Measurements from ENCODE around the gene KLK6. TPM values are rescaled to one million over a fixed set of nuclear protein-coding genes. Genes with fewer than 3 reads are reported as not detected.

The KLK6 gene
- total RNA-seq = 1 to 10 TPM in 1 of 2 donors, not detected in 1; 1.8 TPM

- WGBS = 50% methylated on average over 16 of the region's 19 CpGs
- intact Hi-C loops (cut with DNase I) = no loop called here
- H3K4me1 ChIP-seq (replicated peaks) = no peaks in the 10 kb centered on the region
- no peaks in the 10 kb centered on the region for H3K36me3 ChIP-seq
- peaks cover 2% of the 10 kb centered on the region for H3K27me3 ChIP-seq (replicated peaks; ENCODE audit: insufficient read depth)
- no peak for TF ChIP-seq POLR2A (IDR thresholded peaks at IDR 0.05)
- no peak for TF ChIP-seq POLR2AphosphoS5 (IDR thresholded peaks at IDR 0.05)
- TF ChIP-seq CTCF (IDR thresholded peaks at IDR 0.05) = no peak
- H3K27ac ChIP-seq = no peak within 1 kb of the TSS
- H3K4me3 ChIP-seq = no peak within 1 kb of the TSS
- DNase-seq (ENCODE audit: low spot score) = no peak
- no peaks in the 10 kb centered on the region for H3K9me3 ChIP-seq
These were observed at the start of gene KLK6 for GRCh38 chr19:50969413-50969760. Gene KLK6, minus strand, starts transcription at chr19:50969591. Its CDS starts 1,487 bp downstream, at chr19:50968104.

GRCh38 chr19:51018745-51019543, 49.6 kb upstream of the KLK6 start:
- Histone ChIP-seq H3K36me3 (no peaks in the 10 kb centered on the region), H3K4me3 (peak overlapping the region; percentile 32 to 35), H3K27ac (peak overlapping the region; percentile 72 to 80), H3K27me3 (replicated peaks; ENCODE audit: insufficient read depth) (no peaks in the 10 kb centered on the region), H3K4me1 (replicated peaks) (no peaks in the 10 kb centered on the region), H3K9me3 (no peaks in the 10 kb centered on the region)
- TF ChIP-seq POLR2AphosphoS5 (IDR thresholded peaks at IDR 0.05) (peak; percentile 34), POLR2A (IDR thresholded peaks at IDR 0.05) (peak; percentile 66), CTCF (IDR thresholded peaks at IDR 0.05) (no peak)
- intact Hi-C loops (cut with DNase I) = no loop called here
- WGBS = 3% methylated on average over 66 of the region's 68 CpGs
- DNase-seq (ENCODE audit: low spot score) = peak; percentile 60

- intact Hi-C loops (cut with DNase I) = no loop called here
- Histone ChIP-seq H3K4me3 (peak overlapping the region; percentile 22 to 34), H3K27ac (peak overlapping the region; percentile 39 to 55), H3K36me3 (no peaks in the 10 kb centered on the region), H3K4me1 (replicated peaks) (no peaks in the 10 kb centered on the region), H3K9me3 (no peaks in the 10 kb centered on the region), H3K27me3 (replicated peaks; ENCODE audit: insufficient read depth) (no peaks in the 10 kb centered on the region)
- WGBS = 1% methylated on average over 68 of the region's 68 CpGs
- peak; percentile 74 for DNase-seq (ENCODE audit: low spot score)
- TF ChIP-seq POLR2A (IDR thresholded peaks at IDR 0.05) (no peak), POLR2AphosphoS5 (IDR thresholded peaks at IDR 0.05) (peak; percentile 27), CTCF (IDR thresholded peaks at IDR 0.05) (peak; percentile 65 to 94 (median 84))
These were observed 47.6 kb upstream of the KLK6 start for GRCh38 chr19:51016798-51017683.

GRCh38 chr19:51015691-51016267, 46.4 kb upstream of the KLK6 start:
- no peaks in the 10 kb centered on the region for H3K9me3 ChIP-seq
- H3K4me3 ChIP-seq = no peak overlapping the region
- no peak overlapping the region for H3K27ac ChIP-seq
- TF ChIP-seq POLR2AphosphoS5 (IDR thresholded peaks at IDR 0.05) = no peak
- TF ChIP-seq POLR2A (IDR thresholded peaks at IDR 0.05) = no peak
- no peak for TF ChIP-seq CTCF (IDR thresholded peaks at IDR 0.05)
- WGBS = 85% methylated on average over 19 of the region's 19 CpGs
- no peaks in the 10 kb centered on the region for H3K27me3 ChIP-seq (replicated peaks; ENCODE audit: insufficient read depth)
- intact Hi-C loops (cut with DNase I) = no loop called here
- no peaks in the 10 kb centered on the region for H3K4me1 ChIP-seq (replicated peaks)
- no peak for DNase-seq (ENCODE audit: low spot score)
- H3K36me3 ChIP-seq = no peaks in the 10 kb centered on the region
